HG02763 (cell line): Measurements from ENCODE around the gene HOTAIR.

ENCODE experiments used
- ATAC-seq: cut with Tn5 transposase; IDR thresholded peaks from one replicate; pipeline ENCODE4 v1.9.1; 2021; ENCODE audit warnings: mild to moderate bottlenecking, moderate library complexity; ENCODE audit not compliant: unreplicated experiment

Gene HOTAIR

DNA sequence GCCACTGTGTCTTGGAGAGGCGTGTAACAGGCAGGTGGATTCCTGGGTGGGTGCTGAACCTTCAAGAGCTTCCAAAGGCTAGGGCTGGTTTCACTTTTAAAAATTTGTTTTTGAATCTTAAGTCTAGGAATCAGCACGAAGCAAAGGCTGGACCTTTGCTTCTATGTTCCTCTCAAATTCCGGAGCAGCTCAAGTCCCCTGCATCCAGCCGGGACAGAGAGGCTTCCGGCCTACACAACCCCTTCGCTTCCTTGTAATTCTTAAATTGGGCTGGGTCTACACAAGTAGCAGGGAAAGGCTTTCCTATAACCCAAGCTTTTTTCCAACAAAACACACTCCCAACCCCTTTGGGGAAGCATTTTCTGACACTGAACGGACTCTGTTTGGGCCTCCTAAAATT is 11.7 kb downstream of the HOTAIR start:
- no peak for ATAC-seq

GRCh38 chr12:53961025-53961761 is 13.6 kb downstream of the HOTAIR start:
- no peak for ATAC-seq

DNA sequence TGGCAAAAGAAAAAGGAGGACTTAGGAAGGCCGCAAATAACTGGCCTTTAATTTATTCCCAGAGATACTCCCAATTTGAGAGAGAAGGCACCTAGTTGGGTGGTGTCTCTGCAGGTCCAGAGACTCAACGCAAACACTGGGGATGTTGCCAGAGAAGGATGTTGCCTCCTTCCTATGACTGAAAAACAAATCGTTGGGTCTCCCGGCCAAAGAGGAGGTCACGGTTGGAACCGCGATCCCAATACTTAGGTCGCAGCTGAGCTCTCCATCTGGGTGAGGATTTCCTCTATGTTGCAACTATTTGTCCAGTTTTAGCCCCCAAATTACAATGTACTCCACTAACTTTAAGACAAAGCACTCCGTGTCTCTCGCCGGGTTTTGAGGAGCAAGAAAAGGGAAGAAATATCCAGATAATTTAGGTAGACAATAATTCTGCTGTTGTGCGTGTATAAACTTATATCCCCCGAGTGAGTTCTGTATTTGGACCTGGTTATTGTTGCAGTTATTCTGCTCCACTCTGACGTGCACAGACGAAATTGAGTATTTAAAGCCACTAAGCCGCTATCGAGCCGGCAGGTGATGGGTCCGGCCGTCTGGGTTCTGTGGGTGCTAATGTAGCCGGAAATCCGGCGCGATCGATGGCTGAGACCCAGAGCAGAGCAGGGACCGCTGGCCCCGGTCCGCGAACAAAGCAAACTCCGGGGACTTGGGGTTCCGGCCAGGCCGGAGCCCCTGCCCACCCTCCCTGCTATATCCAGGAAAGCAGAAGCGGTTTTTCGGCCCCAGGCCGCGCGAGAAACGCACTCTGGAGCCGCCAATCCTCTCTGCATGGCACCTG is 14.3 kb downstream of the HOTAIR start:
- no peak for ATAC-seq

DNA sequence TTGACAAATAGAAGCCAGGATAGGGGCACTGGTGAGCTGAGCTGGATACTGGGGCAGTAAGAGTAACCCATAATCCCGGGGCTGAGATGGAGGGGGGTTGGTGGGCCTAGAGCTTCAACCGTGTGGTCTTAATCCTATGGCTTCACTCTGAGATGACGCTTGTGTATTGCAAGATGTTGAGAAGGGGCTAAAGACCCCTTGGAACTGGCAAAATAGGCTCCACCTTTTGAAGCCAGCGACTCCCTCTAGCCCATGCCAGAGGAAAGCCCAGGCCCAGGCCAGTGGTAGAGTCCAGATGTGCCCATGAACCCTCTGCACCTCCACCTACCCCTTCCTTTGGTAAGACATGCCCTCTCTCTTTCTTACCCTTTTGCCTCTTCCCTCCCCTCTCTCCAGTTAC is 15.4 kb downstream of the HOTAIR start:
- no peak for ATAC-seq

DNA sequence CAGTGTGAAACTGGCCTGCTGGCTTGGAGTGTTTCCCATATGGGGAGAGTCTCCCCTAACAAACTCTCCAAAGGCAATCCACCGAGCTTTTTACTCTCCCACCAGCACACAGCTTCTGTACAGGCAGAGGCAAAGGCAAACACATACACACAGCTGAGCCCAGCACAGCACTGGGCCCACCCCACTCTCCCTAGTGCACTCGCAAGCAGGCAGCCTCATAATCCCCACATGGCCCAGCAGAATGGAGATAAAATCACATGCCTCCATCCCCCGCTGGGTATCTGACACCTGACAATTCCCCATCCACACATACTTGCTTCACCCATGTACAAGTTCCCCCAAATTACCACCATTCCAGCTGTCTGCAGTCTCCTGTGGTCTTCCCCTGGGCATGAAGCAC is 16.6 kb downstream of the HOTAIR start:
- no peak for ATAC-seq

- ATAC-seq, result no peak
These were observed 17.7 kb downstream of the HOTAIR start for GRCh38 chr12:53956914-53957536.

- ATAC-seq, result no peak
These were observed 18.4 kb downstream of the HOTAIR start for GRCh38 chr12:53956251-53956887.

DNA sequence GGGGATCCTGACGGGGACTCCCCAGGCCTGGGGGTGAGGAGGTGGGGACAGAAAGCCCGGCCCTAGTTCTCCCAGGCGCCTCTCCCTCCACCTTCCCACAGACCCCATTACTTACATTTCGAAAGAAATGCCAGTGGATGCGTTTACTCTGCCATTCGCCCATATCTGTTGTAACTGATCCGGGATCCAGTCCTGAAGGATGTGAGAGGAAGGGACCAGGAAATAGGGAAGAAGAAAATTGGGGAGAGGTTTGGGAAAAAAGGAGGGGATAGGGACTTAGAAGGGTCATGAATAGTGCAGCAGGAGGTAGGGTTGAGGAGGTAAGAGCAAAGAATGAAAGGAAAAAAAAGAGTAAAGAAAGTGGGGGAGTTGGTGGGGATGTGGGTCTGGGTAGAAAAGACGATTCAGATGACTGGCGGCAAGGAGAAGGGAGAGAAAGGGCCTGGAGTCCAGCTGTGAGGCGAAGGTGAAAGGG is 18.9 kb downstream of the HOTAIR start:
- no peak for ATAC-seq

DNA sequence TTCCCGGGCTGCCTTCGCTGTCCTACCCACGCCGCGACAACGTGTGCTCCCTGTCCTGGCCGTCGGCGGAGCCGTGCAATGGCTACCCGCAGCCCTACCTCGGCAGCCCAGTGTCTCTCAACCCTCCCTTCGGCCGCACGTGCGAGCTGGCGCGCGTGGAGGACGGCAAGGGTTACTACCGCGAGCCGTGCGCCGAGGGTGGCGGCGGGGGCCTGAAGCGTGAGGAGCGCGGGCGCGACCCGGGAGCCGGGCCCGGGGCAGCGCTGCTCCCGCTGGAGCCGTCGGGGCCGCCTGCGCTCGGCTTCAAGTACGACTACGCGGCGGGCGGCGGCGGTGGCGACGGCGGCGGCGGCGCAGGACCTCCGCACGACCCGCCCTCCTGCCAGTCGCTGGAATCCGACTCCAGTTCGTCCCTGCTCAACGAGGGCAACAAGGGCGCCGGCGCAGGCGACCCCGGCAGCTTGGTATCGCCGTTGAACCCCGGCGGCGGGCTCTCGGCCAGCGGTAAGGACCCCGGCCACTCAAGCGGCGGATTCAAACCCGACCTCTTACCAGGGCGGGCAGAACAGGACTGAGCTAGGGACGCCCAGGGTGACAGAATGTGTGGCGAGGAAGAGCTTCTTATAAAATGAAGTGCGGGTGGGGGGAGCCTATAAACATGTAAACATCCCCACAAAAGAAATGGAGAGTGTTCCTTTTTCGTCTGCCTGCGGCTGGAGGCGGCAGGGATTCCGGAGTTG is 19.5 kb downstream of the HOTAIR start:
- ATAC-seq, result no peak

GRCh38 chr12:53954694-53955035 is 20.1 kb downstream of the HOTAIR start, which contains the start of gene HOXC12:
Gene HOXC12 (plus strand): TSS chr12:53954903. CDS start chr12:53954930, 27 bp downstream.
- ATAC-seq, result no peak

DNA sequence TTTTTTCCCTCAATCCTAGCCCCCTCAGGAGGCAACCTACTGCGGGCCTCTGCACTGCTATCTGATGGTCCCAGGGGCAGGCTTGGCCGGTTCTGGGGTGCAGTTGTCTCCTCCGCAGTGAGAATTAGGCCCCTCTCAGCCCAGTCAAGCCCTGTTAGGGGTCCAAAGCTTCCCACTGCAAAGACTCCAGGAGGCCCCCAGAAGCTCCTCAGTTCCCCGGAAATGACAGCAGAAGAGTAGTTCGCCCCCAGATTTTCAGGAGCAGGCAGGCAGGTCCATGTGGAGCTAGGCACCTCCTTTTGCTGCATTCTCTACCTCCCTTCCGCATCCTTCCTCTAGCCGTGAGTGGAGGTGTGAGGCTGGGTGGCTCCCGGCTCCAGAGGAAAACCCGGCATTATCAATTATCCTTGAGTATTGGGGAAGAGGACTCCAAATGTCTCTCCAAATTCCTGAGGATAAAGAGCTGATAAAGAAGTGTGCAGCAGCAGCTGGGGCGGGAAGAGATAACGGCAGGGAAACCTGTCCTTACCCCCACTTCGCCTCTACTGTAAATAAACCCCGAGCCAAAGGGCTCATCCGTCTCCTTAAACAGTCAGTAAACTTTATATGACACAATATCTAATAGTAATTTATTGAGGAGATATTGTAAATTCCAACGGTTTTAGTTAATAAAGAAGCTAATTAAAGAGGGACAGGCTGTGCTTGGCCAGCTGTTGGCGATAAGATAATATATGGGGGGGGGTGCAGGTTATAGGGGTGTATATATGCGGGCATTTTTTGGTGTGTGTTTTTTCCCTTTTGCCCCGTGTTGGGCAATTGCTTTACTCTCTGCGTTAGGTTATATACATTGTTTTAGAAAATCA is 20.7 kb downstream of the HOTAIR start:
- ATAC-seq, result no peak

DNA sequence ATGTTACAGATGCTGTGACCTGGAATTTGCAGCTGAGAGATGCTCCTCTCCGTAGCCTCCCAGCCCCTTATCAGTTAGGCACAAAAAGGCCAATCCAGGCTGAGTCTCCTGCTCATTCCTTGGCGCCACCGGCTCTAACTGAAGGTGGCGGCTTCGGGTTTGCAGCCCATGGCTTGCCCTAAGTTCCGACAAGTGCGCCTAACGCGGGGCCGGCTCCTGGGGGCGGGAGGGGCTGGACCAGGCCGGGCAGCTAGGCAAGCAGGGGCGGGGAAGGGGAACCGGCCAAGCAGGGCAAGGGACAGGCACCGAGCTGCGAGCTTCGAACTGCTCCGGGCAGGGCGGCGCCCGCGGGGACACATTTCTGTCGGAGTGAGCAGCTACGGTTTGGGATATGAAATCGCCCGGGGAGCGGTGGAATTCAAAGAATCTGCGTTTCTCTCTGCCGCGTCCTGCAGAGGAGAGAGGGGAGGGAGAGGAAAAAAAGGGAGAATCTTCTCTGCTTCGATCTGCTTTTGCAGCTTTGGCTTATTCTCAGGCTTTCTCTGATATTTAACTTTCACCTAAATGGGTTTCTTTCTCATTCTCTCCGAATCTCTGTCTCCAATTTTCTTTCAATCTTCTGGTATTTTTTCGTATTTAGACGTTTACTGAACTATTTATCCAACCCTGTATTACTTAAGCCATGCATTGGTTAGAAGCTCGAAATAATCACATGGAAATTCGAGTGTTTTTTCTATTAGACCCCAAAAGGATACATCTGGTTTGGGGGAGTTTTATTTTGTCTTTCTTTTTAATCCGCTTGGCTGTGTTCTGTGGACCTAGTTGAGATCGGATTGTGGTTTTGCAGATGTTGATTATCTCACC is 21.7 kb downstream of the HOTAIR start:
- no peak for ATAC-seq

DNA sequence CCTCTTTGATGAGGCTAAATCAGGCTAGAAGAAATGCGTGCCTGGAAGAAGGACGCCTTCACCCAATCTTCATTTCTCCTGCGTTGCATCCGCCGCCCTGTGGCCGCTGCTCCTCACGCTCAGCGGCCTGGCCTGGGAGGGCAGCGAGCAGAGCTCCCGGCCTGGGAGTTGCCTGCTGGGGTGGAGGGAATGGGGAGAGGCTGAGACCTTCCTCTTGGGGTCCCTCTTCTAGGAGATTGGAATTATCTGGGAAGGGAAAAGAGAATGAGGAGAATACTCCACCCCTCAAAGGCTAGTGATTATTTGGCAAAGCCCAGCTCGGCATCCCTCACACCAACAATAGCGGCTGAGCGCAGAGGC is 22.4 kb downstream of the HOTAIR start:
- no peak for ATAC-seq

DNA sequence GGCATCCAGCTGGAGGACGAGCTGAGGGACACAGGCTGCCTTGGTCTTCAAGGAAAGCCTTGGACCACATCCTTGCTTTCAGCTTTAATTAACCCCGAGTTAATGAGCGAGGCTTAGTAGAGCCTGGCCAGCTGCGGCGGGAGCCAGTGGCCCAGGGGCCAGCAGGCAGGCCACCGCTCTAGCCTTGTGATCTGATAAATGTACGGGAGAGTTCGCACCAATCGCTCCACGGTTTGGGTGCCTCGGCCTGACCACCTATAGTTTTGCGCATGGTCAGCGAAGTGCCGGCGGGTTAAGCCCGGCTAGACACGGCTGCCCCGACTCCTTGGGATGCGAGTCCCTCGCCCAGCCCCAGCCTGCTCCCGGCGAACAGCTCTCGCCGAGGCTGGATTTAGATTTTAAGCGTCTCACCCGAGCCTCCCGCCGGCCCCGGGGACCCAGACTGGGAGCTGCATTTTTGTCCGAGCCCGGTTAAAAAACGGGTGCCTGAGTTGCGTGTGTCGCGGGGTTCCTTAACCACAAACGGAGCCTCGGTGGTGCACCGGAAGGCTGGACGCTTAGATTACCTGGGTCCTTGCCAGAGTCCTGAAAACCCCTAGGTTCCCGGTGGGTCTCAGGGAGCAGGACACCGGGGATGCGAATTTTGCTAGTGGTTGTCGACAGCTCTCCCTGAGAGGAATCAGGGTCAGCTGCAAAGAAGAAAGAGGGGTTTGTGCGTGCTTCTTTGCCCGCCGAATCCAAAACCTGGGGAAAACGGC is 23.0 kb downstream of the HOTAIR start:
- ATAC-seq, result no peak

- no peak for ATAC-seq
These were observed 23.8 kb downstream of the HOTAIR start for GRCh38 chr12:53950789-53951576.

GRCh38 chr12:53950437-53950773 is 24.3 kb downstream of the HOTAIR start:
- no peak for ATAC-seq
